Activated naive CD8-positive, alpha-beta T cell treated with anti-CD3 and anti-CD28 coated beads, Interleukin-2, amount 10 ng/mL, durations not matched to agents 7 days and 5 days (primary cell): ENCODE measurements around the gene CILP. TPM values are rescaled to one million over a fixed set of nuclear protein-coding genes. Genes with fewer than 3 reads are reported as not detected.

Source experiments
- ATAC-seq: fragments of 150-1000 bp; cut with Tn5 transposase; one replicate; pipeline ENCODE4 v1.10.0; 2021; ENCODE audit warnings: low read depth, moderate library complexity
- POLR2A ChIA-PET: fragments of 350-600 bp; sonication (Branson Sonifier 250); formaldehyde crosslinking; loops from one replicate; lab custom pipeline; 2021; ENCODE audit warnings: antibody characterized with exemption; lab: Charles Lee
- DNase-seq: peaks from one replicate; pipeline ENCODE4 v3.0.0; 2021
- H3K27ac Mint-ChIP-seq: one replicate; pipeline ENCODE4 v1.8.0; 2022; ENCODE audit warnings: mild to moderate bottlenecking, mixed read lengths
- H3K27me3 Mint-ChIP-seq: one replicate; pipeline ENCODE4 v1.8.0; 2022; ENCODE audit warnings: mild to moderate bottlenecking, moderate library complexity, mixed read lengths
- H3K36me3 Mint-ChIP-seq: one replicate; pipeline ENCODE4 v1.8.0; 2021; ENCODE audit warnings: mild to moderate bottlenecking, mixed read lengths
- H3K4me1 Mint-ChIP-seq: one replicate; pipeline ENCODE4 v1.8.0; 2021; ENCODE audit warnings: mixed read lengths
- H3K4me3 Mint-ChIP-seq: one replicate; pipeline ENCODE4 v1.8.0; 2022; ENCODE audit warnings: mild to moderate bottlenecking, moderate library complexity, mixed read lengths
- H3K9me3 Mint-ChIP-seq: one replicate; pipeline ENCODE4 v1.8.0; 2021; ENCODE audit warnings: mixed read lengths
- total RNA-seq, 2 experiments: library from RNA; stranded (reverse); gene quantifications; one replicate each; pipeline ENCODE4 v1.2.3, GENCODE V29; 2021

Gene CILP
- total RNA-seq, 2 experiments from 2014 or later = 0.17 TPM

GRCh38 chr15:65217526-65218482 lies 6.5 kb upstream of the CILP start:
- Mint-ChIP-seq H3K9me3 (no peaks in the 10 kb centered on the region), H3K27ac (no peak overlapping the region), H3K27me3 (peaks cover 8% of the 10 kb centered on the region), H3K36me3 (no peaks in the 10 kb centered on the region), H3K4me3 (no peak overlapping the region), H3K4me1 (peaks cover 5% of the 10 kb centered on the region)
- no peak for DNase-seq
- no peak for ATAC-seq
- POLR2A ChIA-PET = no interaction called here

- no peaks in the 10 kb centered on the region for H3K27me3 Mint-ChIP-seq
- POLR2A ChIA-PET = no interaction called here
- H3K36me3 Mint-ChIP-seq = no peaks in the 10 kb centered on the region
- H3K4me3 Mint-ChIP-seq = no peak overlapping the region
- no peak for DNase-seq
- no peaks in the 10 kb centered on the region for H3K9me3 Mint-ChIP-seq
- H3K4me1 Mint-ChIP-seq = peaks cover 6% of the 10 kb centered on the region
- no peak for ATAC-seq
- H3K27ac Mint-ChIP-seq = no peak overlapping the region
Measured at GRCh38 chr15:65215496-65215895, 4.2 kb upstream of the CILP start.

GRCh38 chr15:65214010-65214409 lies 2.7 kb upstream of the CILP start:
- ATAC-seq (no peak), DNase-seq (no peak)
- POLR2A ChIA-PET = no interaction called here
- no peak overlapping the region for H3K27ac Mint-ChIP-seq
- H3K4me1 Mint-ChIP-seq = peaks cover 4% of the 10 kb centered on the region
- no peaks in the 10 kb centered on the region for H3K9me3 Mint-ChIP-seq
- H3K36me3 Mint-ChIP-seq = no peaks in the 10 kb centered on the region
- H3K4me3 Mint-ChIP-seq = no peak overlapping the region
- H3K27me3 Mint-ChIP-seq = no peaks in the 10 kb centered on the region

GRCh38 chr15:65213241-65213640 lies 2.0 kb upstream of the CILP start:
- no peaks in the 10 kb centered on the region for H3K9me3 Mint-ChIP-seq

GRCh38 chr15:65212097-65212496 lies 824 bp upstream of the CILP start:
- peak; percentile 58 for ATAC-seq

More at GRCh38 chr15:65213241-65213640, 2.0 kb upstream of the CILP start:
- Mint-ChIP-seq H3K27me3 (no peaks in the 10 kb centered on the region), H3K36me3 (no peaks in the 10 kb centered on the region), H3K4me1 (peaks cover 4% of the 10 kb centered on the region), H3K4me3 (no peak overlapping the region), H3K27ac (no peak overlapping the region)
- POLR2A ChIA-PET = no interaction called here
- DNase-seq = no peak
- ATAC-seq = no peak

GRCh38 chr15:65211482-65211982 lies 259 bp upstream of the CILP start:
- Mint-ChIP-seq H3K36me3 (no peaks in the 10 kb centered on the region), H3K4me1 (peaks cover 3% of the 10 kb centered on the region), H3K27me3 (no peaks in the 10 kb centered on the region), H3K27ac (no peak overlapping the region), H3K4me3 (no peak overlapping the region), H3K9me3 (no peaks in the 10 kb centered on the region)
- no peak for DNase-seq
- POLR2A ChIA-PET = no interaction called here
- ATAC-seq = no peak

More at GRCh38 chr15:65212097-65212496, 824 bp upstream of the CILP start:
- Mint-ChIP-seq H3K27ac (no peak overlapping the region), H3K36me3 (no peaks in the 10 kb centered on the region), H3K27me3 (no peaks in the 10 kb centered on the region), H3K4me1 (peaks cover 3% of the 10 kb centered on the region), H3K9me3 (no peaks in the 10 kb centered on the region), H3K4me3 (no peak overlapping the region)
- DNase-seq = no peak
- POLR2A ChIA-PET = no interaction called here

- H3K36me3 Mint-ChIP-seq = no peaks in the 10 kb centered on the region
- H3K4me3 Mint-ChIP-seq = no peak overlapping the region
- DNase-seq (no peak), ATAC-seq (no peak)
- no peaks in the 10 kb centered on the region for H3K27me3 Mint-ChIP-seq
- no peaks in the 10 kb centered on the region for H3K9me3 Mint-ChIP-seq
- H3K4me1 Mint-ChIP-seq = peaks cover 3% of the 10 kb centered on the region
- POLR2A ChIA-PET = no interaction called here
- peak overlapping the region; percentile 28 for H3K27ac Mint-ChIP-seq
Measured at GRCh38 chr15:65209701-65210643, 1.3 kb downstream of the CILP start.

GRCh38 chr15:65208647-65209046 lies 2.6 kb downstream of the CILP start:
- POLR2A ChIA-PET = interaction anchor here (0.7 to 1.8 kb wide), 3 partner anchors 77 to 203 kb away, joined by 3 to 5 read pairs (median 4); partner anchors contain the start of gene RNU5B-1
- no peaks in the 10 kb centered on the region for H3K36me3 Mint-ChIP-seq
- no peaks in the 10 kb centered on the region for H3K27me3 Mint-ChIP-seq
- ATAC-seq = no peak
- peaks cover 3% of the 10 kb centered on the region for H3K4me1 Mint-ChIP-seq
- DNase-seq = no peak
- H3K27ac Mint-ChIP-seq = no peak overlapping the region
- H3K9me3 Mint-ChIP-seq = no peaks in the 10 kb centered on the region
- H3K4me3 Mint-ChIP-seq = no peak overlapping the region

GRCh38 chr15:65207280-65207840 lies 3.9 kb downstream of the CILP start:
- no peaks in the 10 kb centered on the region for H3K9me3 Mint-ChIP-seq
- no peak overlapping the region for H3K27ac Mint-ChIP-seq
- no peak overlapping the region for H3K4me3 Mint-ChIP-seq
- no peaks in the 10 kb centered on the region for H3K27me3 Mint-ChIP-seq
- no peak for ATAC-seq
- no peak for DNase-seq
- POLR2A ChIA-PET = interaction anchor here (1.8 kb wide), 1 partner anchor 98 kb away, joined by 5 read pairs; the partner anchor contains the start of gene RNU5B-1
- no peaks in the 10 kb centered on the region for H3K4me1 Mint-ChIP-seq
- H3K36me3 Mint-ChIP-seq = no peaks in the 10 kb centered on the region

GRCh38 chr15:65206750-65207149 lies 4.5 kb downstream of the CILP start:
- Mint-ChIP-seq H3K27ac (no peak overlapping the region), H3K27me3 (no peaks in the 10 kb centered on the region), H3K36me3 (no peaks in the 10 kb centered on the region), H3K4me1 (no peaks in the 10 kb centered on the region), H3K9me3 (no peaks in the 10 kb centered on the region), H3K4me3 (no peak overlapping the region)
- ATAC-seq (no peak), DNase-seq (no peak)
- POLR2A ChIA-PET = no interaction called here

GRCh38 chr15:65204931-65205660 lies 6.2 kb downstream of the CILP start:
- Mint-ChIP-seq H3K4me3 (no peak overlapping the region), H3K36me3 (no peaks in the 10 kb centered on the region), H3K4me1 (no peaks in the 10 kb centered on the region), H3K27me3 (peaks cover 5% of the 10 kb centered on the region), H3K9me3 (no peaks in the 10 kb centered on the region), H3K27ac (no peak overlapping the region)
- ATAC-seq (no peak), DNase-seq (no peak)
- POLR2A ChIA-PET = no interaction called here

GRCh38 chr15:65204236-65204930 lies 6.9 kb downstream of the CILP start:
- H3K27me3 Mint-ChIP-seq = peaks cover 5% of the 10 kb centered on the region
- H3K4me3 Mint-ChIP-seq = no peak overlapping the region
- no peak overlapping the region for H3K27ac Mint-ChIP-seq
- POLR2A ChIA-PET = no interaction called here
- ATAC-seq = no peak
- no peaks in the 10 kb centered on the region for H3K4me1 Mint-ChIP-seq
- no peaks in the 10 kb centered on the region for H3K36me3 Mint-ChIP-seq
- H3K9me3 Mint-ChIP-seq = no peaks in the 10 kb centered on the region
- DNase-seq = no peak
